BLaER1 treated with 17β-estradiol and CSF1 and Interleukin-3, amounts not matched to agents 10 nM and 100 nM (cell line): ENCODE measurements around the gene TMEM225B.
A peak's percentile ranks its signal among the peaks of the same experiment; 100 is the strongest.

Experiments used
- H3K27ac ChIP-seq, 11 experiments: shearing (Covaris generic); formaldehyde crosslinking; 2 replicates each; pipeline ENCODE4 v1.8.1; 2022
- H3K27me3 ChIP-seq, 11 experiments: shearing (Covaris generic); formaldehyde crosslinking; 2 replicates each; pipeline ENCODE4 v1.8.1; 2022
- H3K36me3 ChIP-seq, 11 experiments: shearing (Covaris generic); formaldehyde crosslinking; 2 replicates each; pipeline ENCODE4 v1.8.1; 2022
- H3K4me1 ChIP-seq, 10 experiments: shearing (Covaris generic); formaldehyde crosslinking; 2 replicates each; pipeline ENCODE4 v1.8.1; 2022
- H3K4me2 ChIP-seq, 11 experiments: shearing (Covaris generic); formaldehyde crosslinking; 2 replicates each; pipeline ENCODE4 v1.8.1; 2022
- H3K4me3 ChIP-seq, 10 experiments: shearing (Covaris generic); formaldehyde crosslinking; 2 replicates each; pipeline ENCODE4 v1.8.1; 2022
- H3K9ac ChIP-seq, 11 experiments: shearing (Covaris generic); formaldehyde crosslinking; 2 replicates each; pipeline ENCODE4 v1.8.1; 2022
- H3K9me3 ChIP-seq, 11 experiments: shearing (Covaris generic); formaldehyde crosslinking; replicated peaks in 1 of 11; 2 replicates each; pipeline ENCODE4 v1.8.1; 2022
- H4K20me1 ChIP-seq, 11 experiments: shearing (Covaris generic); formaldehyde crosslinking; 2 replicates each; pipeline ENCODE4 v1.8.1; 2022
- Cebpa-rat ChIP-seq, 11 experiments: shearing (Covaris generic); IDR thresholded peaks; 2 replicates each; pipeline ENCODE4 v1.8.1; 2022

TMEM225B gene

DNA sequence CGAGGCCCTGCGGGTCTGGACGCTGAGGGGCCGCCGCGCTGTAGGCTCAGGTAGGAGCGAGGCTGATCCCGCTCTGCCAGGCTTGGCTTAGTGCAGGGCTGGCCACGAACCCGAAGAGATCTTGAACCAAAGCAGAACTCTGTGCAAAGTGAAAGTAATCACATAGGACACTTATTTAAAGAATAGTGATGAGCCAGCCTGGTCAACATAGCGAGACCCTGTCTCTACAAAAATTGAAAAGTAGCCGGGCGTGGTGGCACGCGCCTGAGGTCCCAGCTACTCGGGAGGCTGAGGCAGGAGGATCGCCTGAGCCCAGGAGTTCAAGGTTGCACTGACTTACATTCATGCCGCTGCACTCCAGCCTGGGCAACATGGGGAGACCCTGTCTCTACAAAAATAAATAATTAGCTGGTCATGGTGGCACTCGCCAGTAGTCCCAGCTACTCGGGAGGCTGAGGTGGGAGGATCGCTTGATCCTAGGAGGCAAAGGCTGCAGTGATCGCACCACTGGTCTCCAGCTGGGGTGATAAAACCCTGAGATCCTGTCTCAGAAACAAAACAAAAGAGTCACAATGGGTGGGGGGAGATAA, 19.2 kb downstream of the TMEM225B start:
- Histone ChIP-seq H3K9me3 (peaks cover 0 to 3% (median 0%) of the 10 kb centered on the region in 11 experiments; a peak in 4 of 22 replicates), H3K36me3 (peaks cover 40 to 44% (median 41%) of the 10 kb centered on the region in 11 experiments), H3K27ac (peak overlapping the region; percentile 81 to 90 (median 87)), H3K4me1 (peaks cover 11 to 34% (median 18%) of the 10 kb centered on the region in 10 experiments), H3K4me2 (peak overlapping the region; percentile 86 to 96 (median 89)), H4K20me1 (peaks cover 0 to 22% (median under 1%) of the 10 kb centered on the region in 11 experiments; a peak in 6 of 22 replicates), H3K9ac (peak overlapping the region; percentile 86 to 96 (median 92)), H3K27me3 (no peaks in the 10 kb centered on the region), H3K4me3 (peak overlapping the region; percentile 86 to 99 (median 94))
- TF ChIP-seq Cebpa-rat (IDR thresholded peaks at IDR 0.05) = no peak

DNA sequence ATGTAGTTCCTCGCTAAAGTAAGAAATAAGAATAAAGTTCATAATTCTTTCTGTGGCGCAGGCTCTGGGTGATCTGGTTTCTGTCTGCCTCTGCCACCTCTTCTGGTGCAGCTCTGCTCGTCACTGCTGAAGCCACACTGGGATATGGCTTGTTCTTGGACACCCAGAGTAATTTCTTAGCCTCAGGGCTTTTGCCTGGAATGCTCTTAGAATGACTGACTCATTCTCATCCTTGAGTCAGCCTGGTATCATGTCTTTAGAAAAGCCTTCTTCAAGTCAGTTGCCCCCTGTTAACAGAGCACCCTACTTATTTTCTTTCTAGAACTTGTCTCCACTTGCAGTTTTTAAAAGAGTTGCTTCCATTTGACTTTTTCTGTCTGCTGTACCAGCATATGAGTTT, 20.7 kb downstream of the TMEM225B start:
- Histone ChIP-seq H3K4me1 (peaks cover 11 to 34% (median 19%) of the 10 kb centered on the region in 10 experiments), H3K9ac (no peak overlapping the region), H4K20me1 (peaks cover 0 to 28% (median 8%) of the 10 kb centered on the region in 11 experiments; a peak in 6 of 22 replicates), H3K4me3 (no peak overlapping the region), H3K4me2 (no peak overlapping the region), H3K9me3 (peaks cover 0 to 3% (median 0%) of the 10 kb centered on the region in 11 experiments; a peak in 2 of 22 replicates), H3K27ac (no peak overlapping the region), H3K27me3 (no peaks in the 10 kb centered on the region), H3K36me3 (peaks cover 54 to 58% (median 56%) of the 10 kb centered on the region in 11 experiments)
- no peak for TF ChIP-seq Cebpa-rat (IDR thresholded peaks at IDR 0.05)

DNA sequence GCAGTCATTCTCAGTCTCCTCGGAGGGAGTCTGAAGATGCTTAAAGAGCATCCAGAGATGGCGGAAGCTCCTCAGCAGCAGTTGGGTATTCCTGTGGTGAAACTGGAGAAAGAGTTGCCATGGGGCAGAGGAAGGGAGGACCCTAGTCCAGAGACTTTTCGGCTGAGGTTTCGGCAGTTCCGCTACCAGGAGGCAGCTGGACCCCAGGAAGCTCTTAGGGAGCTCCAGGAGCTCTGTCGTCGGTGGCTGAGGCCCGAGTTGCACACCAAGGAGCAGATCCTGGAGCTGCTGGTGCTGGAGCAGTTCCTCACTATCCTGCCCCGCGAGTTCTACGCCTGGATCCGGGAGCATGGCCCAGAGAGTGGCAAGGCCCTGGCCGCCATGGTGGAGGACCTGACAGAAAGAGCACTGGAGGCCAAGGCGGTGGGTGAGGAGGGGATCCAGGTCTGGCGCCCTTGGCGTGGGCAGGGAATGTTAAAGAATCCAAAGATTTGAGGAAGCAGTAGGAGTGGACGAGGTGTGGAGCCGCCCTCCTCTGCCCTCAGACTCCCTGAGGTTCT, 21.6 kb downstream of the TMEM225B start:
- Histone ChIP-seq H3K27me3 (no peaks in the 10 kb centered on the region), H3K4me3 (no peak overlapping the region), H3K9ac (peak overlapping the region in 1 of 11 experiments; percentile 11; a peak in 1 of 22 replicates), H3K27ac (no peak overlapping the region), H3K4me2 (no peak overlapping the region), H3K36me3 (peaks cover 63 to 67% (median 65%) of the 10 kb centered on the region in 11 experiments), H4K20me1 (peaks cover 0 to 37% (median 16%) of the 10 kb centered on the region in 11 experiments; a peak in 10 of 22 replicates), H3K4me1 (peaks cover 11 to 34% (median 21%) of the 10 kb centered on the region in 10 experiments), H3K9me3 (no peaks in the 10 kb centered on the region)
- TF ChIP-seq Cebpa-rat (IDR thresholded peaks at IDR 0.05) = no peak

DNA sequence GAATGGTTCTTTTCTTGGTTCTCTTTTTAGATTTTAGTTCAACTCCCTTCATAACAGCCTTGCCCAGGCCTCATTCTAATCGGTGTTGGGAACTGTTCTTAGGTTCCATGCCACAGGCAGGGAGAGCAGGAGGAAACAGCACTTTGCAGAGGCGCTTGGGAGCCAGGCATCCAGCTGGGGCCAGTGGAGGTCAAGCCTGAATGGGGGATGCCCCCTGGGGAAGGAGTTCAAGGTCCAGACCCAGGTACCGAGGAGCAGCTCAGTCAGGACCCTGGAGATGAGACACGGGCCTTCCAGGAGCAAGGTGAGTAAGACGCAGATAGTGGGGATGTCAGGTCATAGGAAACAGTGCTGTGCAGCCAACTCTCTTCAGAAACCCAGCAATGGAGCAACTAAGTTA, 23.2 kb downstream of the TMEM225B start:
- Histone ChIP-seq H3K36me3 (peaks cover 79 to 83% (median 81%) of the 10 kb centered on the region in 11 experiments), H3K4me1 (peaks cover 11 to 29% (median 18%) of the 10 kb centered on the region in 10 experiments)

DNA sequence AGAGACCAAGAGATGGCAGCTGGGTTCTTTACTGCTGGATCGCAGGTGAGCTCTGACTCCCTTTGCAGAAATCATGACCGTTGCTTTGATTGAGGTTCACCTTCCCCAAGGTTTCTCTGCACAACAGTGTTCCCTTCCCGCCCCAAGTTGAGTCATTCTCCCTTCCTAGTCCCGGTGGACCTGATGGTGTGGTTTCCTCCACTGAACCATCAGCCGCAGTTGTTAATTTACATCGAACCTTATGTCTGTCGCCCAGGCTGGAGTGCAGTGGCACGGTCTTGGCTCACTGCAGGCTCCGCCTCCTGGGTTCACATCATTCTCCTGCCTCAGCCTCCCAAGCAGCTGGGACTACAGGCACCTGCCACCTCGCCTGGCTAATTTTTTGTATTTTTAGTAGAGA, 24.5 kb downstream of the TMEM225B start:
- TF ChIP-seq Cebpa-rat (IDR thresholded peaks at IDR 0.05) = no peak
- Histone ChIP-seq H3K9ac (no peak overlapping the region), H4K20me1 (peaks cover 0 to 58% (median 20%) of the 10 kb centered on the region in 11 experiments; a peak in 13 of 22 replicates), H3K27me3 (no peaks in the 10 kb centered on the region), H3K36me3 (peaks cover 92 to 97% (median 94%) of the 10 kb centered on the region in 11 experiments), H3K4me2 (peak overlapping the region in 1 of 11 experiments; percentile 7; a peak in 1 of 22 replicates), H3K9me3 (no peaks in the 10 kb centered on the region), H3K4me3 (no peak overlapping the region), H3K27ac (no peak overlapping the region), H3K4me1 (peaks cover 5 to 25% (median 11%) of the 10 kb centered on the region in 10 experiments)

More for the DNA sequence above, 23.2 kb downstream of the TMEM225B start:
- Histone ChIP-seq H3K4me3 (no peak overlapping the region), H3K27me3 (no peaks in the 10 kb centered on the region), H3K9me3 (no peaks in the 10 kb centered on the region), H4K20me1 (peaks cover 0 to 53% (median 20%) of the 10 kb centered on the region in 11 experiments; a peak in 13 of 22 replicates), H3K27ac (no peak overlapping the region), H3K9ac (peak overlapping the region in 2 of 11 experiments; percentile 26; a peak in 2 of 22 replicates), H3K4me2 (no peak overlapping the region)
- no peak for TF ChIP-seq Cebpa-rat (IDR thresholded peaks at IDR 0.05)

DNA sequence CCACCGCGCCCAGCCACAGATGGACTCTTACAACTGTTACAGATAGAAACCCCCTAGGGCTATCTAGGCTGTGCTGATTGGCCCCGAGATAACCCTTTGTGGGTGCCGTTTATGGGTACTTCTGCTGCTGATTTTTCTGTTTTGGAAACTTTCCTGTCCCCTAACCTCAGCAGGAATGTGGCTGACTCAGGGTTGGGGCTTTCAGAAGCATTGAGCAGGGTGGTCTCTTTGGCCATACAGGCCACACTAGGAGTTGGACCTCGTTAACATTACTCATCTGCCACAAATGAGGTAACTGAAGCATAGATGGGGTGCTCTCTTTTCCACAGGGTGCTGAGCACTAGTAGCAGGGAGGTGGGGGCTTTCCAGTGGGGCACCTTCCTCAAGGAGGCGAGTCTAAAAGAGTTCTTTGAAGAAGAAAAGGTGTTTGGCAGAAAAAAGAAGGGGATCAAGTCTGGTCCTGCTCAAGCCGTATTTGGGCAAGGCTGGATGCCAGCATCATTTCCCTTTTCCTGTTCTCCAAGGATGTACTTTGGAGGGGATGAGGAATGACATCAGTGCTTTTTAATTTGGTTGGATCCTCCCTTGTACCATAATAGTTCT, 25.1 kb downstream of the TMEM225B start:
- Histone ChIP-seq H3K27me3 (no peaks in the 10 kb centered on the region), H3K9ac (no peak overlapping the region), H3K4me1 (peaks cover 0 to 19% (median 6%) of the 10 kb centered on the region in 10 experiments; a peak in 11 of 20 replicates), H3K27ac (no peak overlapping the region), H3K4me2 (no peak overlapping the region), H3K36me3 (peaks cover 97 to 100% (median 100%) of the 10 kb centered on the region in 11 experiments), H3K9me3 (no peaks in the 10 kb centered on the region), H3K4me3 (no peak overlapping the region), H4K20me1 (peaks cover 0 to 58% (median 20%) of the 10 kb centered on the region in 11 experiments; a peak in 13 of 22 replicates)
- TF ChIP-seq Cebpa-rat (IDR thresholded peaks at IDR 0.05) = no peak

DNA sequence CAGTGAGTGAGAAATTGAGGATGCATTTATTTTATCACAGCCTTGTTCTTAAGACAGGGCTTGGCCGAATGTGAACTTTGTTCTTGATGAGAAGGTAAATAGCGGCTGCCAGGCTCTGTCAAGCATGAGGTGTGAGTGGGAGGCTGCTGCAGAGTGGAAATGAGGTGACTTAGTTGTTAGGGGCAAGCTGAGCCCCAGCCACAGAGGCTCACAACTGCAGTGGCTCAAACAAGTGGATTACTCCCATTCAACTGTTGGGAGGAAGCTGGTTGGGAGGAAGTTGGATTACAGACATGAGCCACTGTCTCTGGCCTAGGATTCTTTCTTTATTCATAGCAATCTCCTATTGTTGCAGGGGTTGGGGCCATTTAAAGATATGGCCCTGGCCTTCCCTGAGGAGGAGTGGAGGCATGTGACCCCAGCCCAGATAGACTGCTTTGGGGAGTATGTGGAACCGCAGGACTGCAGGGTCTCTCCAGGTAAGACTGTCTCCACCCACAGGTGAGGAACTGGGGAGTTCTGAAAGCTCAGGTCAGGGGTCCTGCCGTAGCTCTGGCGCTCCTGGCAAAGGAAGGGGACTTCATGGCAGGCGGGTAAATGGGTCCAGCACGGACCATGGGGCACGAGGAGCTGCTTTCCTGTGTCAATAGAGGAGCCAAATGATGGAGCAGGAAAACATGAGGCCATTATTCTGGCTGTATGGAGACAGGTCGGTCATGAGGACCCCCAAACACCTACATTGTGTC, 25.8 kb downstream of the TMEM225B start:
- H3K9me3 ChIP-seq = no peaks in the 10 kb centered on the region
- H3K4me3 ChIP-seq = no peak overlapping the region
- no peak overlapping the region for H3K4me2 ChIP-seq
- no peak for TF ChIP-seq Cebpa-rat (IDR thresholded peaks at IDR 0.05)
- no peak overlapping the region for H3K27ac ChIP-seq
- peaks cover 98 to 100% (median 100%) of the 10 kb centered on the region in 11 experiments for H3K36me3 ChIP-seq
- peaks cover 0 to 58% (median 20%) of the 10 kb centered on the region in 11 experiments; a peak in 13 of 22 replicates for H4K20me1 ChIP-seq
- H3K27me3 ChIP-seq = no peaks in the 10 kb centered on the region
- H3K4me1 ChIP-seq = peaks cover 0 to 13% (median 6%) of the 10 kb centered on the region in 10 experiments; a peak in 4 of 20 replicates
- no peak overlapping the region for H3K9ac ChIP-seq

DNA sequence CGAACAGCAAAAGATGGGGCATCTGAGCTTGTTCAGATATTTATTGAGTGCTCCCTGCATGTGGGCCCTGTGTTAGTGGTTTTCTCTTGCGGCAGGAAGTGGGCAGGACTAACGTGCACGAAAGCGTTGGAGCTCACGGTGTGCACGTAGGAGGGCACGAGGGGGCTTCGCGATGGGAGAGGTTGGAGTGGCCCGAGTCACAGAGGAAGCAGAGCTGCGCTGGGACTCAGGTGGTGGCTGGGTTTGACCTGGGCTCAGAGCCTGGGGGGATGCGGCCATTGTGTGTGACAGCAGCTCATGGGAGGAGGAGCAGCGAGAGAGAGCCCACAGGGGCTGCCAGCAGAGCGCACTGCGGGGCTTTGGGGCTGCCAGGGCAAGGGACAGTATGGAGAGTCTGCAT, 26.4 kb downstream of the TMEM225B start:
- Histone ChIP-seq H3K36me3 (peaks cover 98 to 100% (median 100%) of the 10 kb centered on the region in 11 experiments), H3K4me3 (no peak overlapping the region), H3K27me3 (no peaks in the 10 kb centered on the region), H3K27ac (no peak overlapping the region), H3K9ac (no peak overlapping the region), H3K4me1 (peaks cover 0 to 13% (median 6%) of the 10 kb centered on the region in 10 experiments; a peak in 4 of 20 replicates), H3K4me2 (no peak overlapping the region), H4K20me1 (peaks cover 0 to 61% (median 26%) of the 10 kb centered on the region in 11 experiments; a peak in 15 of 22 replicates), H3K9me3 (no peaks in the 10 kb centered on the region)
- no peak for TF ChIP-seq Cebpa-rat (IDR thresholded peaks at IDR 0.05)
